Measurements from ENCODE around the gene POLDIP2.

POLDIP2 gene

GRCh38 chr17:28334666-28335200, 22.6 kb downstream of the POLDIP2 start:
- no peak for DNase-seq

- DNase-seq = no peak
Observed at GRCh38 chr17:28334171-28334570, 23.2 kb downstream of the POLDIP2 start.

- no peak for DNase-seq
Observed at GRCh38 chr17:28333083-28333746, 24.1 kb downstream of the POLDIP2 start.

GRCh38 chr17:28331891-28332420, 25.4 kb downstream of the POLDIP2 start:
- DNase-seq = no peak

GRCh38 chr17:28330671-28331070, 26.7 kb downstream of the POLDIP2 start:
- no peak for DNase-seq

GRCh38 chr17:28328325-28328724, 29.0 kb downstream of the POLDIP2 start:
- DNase-seq = no peak

GRCh38 chr17:28327709-28328108, 29.6 kb downstream of the POLDIP2 start:
- no peak for DNase-seq

- no peak for DNase-seq
Observed at GRCh38 chr17:28327031-28327607, 30.2 kb downstream of the POLDIP2 start.

- DNase-seq = no peak
Observed at GRCh38 chr17:28326114-28326513, 31.2 kb downstream of the POLDIP2 start.

- no peak for DNase-seq
Observed at GRCh38 chr17:28325211-28325610, 32.1 kb downstream of the POLDIP2 start.

GRCh38 chr17:28324781-28325180, 32.5 kb downstream of the POLDIP2 start:
- DNase-seq = no peak

- DNase-seq = no peak
Observed at GRCh38 chr17:28324267-28324745, 33.0 kb downstream of the POLDIP2 start.

- DNase-seq = no peak
Observed at GRCh38 chr17:28320215-28321061, 36.9 kb downstream of the POLDIP2 start.

GRCh38 chr17:28319598-28319935, 37.8 kb downstream of the POLDIP2 start:
- DNase-seq = peak; percentile 53

GRCh38 chr17:28318759-28319597, 38.3 kb downstream of the POLDIP2 start, which contains the start of gene TMEM97:
TMEM97 (plus strand) TSS chr17:28319200; CDS start chr17:28319240, 40 bp downstream.
- peak; percentile 99 for DNase-seq

GRCh38 chr17:28317966-28318758, 39.2 kb downstream of the POLDIP2 start:
- peak; percentile 26 for DNase-seq

GRCh38 chr17:28317099-28317965, 40.0 kb downstream of the POLDIP2 start:
- DNase-seq = no peak

- no peak for DNase-seq
Observed at GRCh38 chr17:28315846-28316705, 41.3 kb downstream of the POLDIP2 start.

- no peak for DNase-seq
Observed at GRCh38 chr17:28313841-28314240, 43.5 kb downstream of the POLDIP2 start.
